PC-3 (cell line): ENCODE data around the gene CREBRF. TPM values are rescaled to one million over a fixed set of nuclear protein-coding genes. Genes with fewer than 3 reads are reported as not detected.
"Not testable (repeated sequence)": the region's sequence is repeated elsewhere in the genome, so short reads cannot be mapped to it uniquely, and the experiment has no call there.

Experiments used
- ATAC-seq: fragments of 200-7000 bp; cut with Tn5 transposase; 2 replicates; pipeline ENCODE4 v1.9.1; 2020; ENCODE audit warnings: mild to moderate bottlenecking, moderate library complexity
- BruUV-seq: library from RNA; stranded (reverse); fragments of 400-500 nt; replicated peaks from 2 replicates; lab custom pipeline; 2021; lab: Mats Ljungman, UMichigan
- CTCF ChIA-PET: fragments of 300-600 bp; sonication (Branson Sonifier 250); formaldehyde crosslinking; loops from one replicate; lab custom pipeline; 2022; ENCODE audit warnings: antibody characterized with exemption; lab: Charles Lee
- POLR2A ChIA-PET: fragments of 300-600 bp; sonication (Branson Sonifier 250); formaldehyde crosslinking; loops from one replicate; lab custom pipeline; 2022; ENCODE audit warnings: antibody characterized with exemption; ENCODE audit not compliant: unreplicated experiment; lab: Charles Lee
- DNase-seq: peaks from one replicate; pipeline ENCODE4 v3.0.0-alpha.2; 2015
- H2AFZ ChIP-seq: fragments of 300-600 bp; sonication (generic); 2 replicates; pipeline ENCODE4 v1.6.0; 2016; ENCODE audit warnings: antibody characterized with exemption, low read length
- H3F3A ChIP-seq: fragments of 300-600 bp; sonication (generic); one replicate; pipeline ENCODE4 v1.6.0; 2017; ENCODE audit warnings: antibody characterized with exemption, low read length, control low read depth, mild to moderate bottlenecking; ENCODE audit not compliant: unreplicated experiment
- H3K27ac ChIP-seq: fragments of 300-600 bp; sonication (generic); 2 replicates; pipeline ENCODE4 v1.5.1; 2016; ENCODE audit warnings: mild to moderate bottlenecking, low read length
- H3K27me3 ChIP-seq: fragments of 300-600 bp; sonication (generic); 2 replicates; pipeline ENCODE4 v1.6.1; 2016; ENCODE audit warnings: low read length, mixed read lengths
- H3K36me3 ChIP-seq: fragments of 300-600 bp; sonication (generic); 2 replicates; pipeline ENCODE4 v1.6.1; 2016; ENCODE audit warnings: low read depth, mixed run types, low read length, mixed read lengths
- H3K4me1 ChIP-seq: fragments of 300-600 bp; sonication (generic); 2 replicates; pipeline ENCODE4 v1.5.1; 2016; ENCODE audit warnings: low read length; ENCODE audit not compliant: insufficient read depth
- H3K4me2 ChIP-seq: fragments of 300-600 bp; sonication (generic); 2 replicates; pipeline ENCODE4 v1.6.0; 2016; ENCODE audit warnings: low read length
- H3K4me3 ChIP-seq: fragments of 300-600 bp; sonication (generic); 2 replicates; pipeline ENCODE4 v1.5.1; 2016; ENCODE audit warnings: mild to moderate bottlenecking, low read length, mixed read lengths
- H3K79me2 ChIP-seq: fragments of 300-600 bp; sonication (generic); 2 replicates; pipeline ENCODE4 v1.6.1; 2017; ENCODE audit warnings: low read length, mixed read lengths
- H3K9ac ChIP-seq: fragments of 300-600 bp; sonication (generic); 2 replicates; pipeline ENCODE4 v1.6.0; 2016; ENCODE audit warnings: mild to moderate bottlenecking, low read length
- H3K9me2 ChIP-seq: fragments of 300-600 bp; sonication (generic); replicated peaks from 2 replicates; pipeline ENCODE4 v1.6.1; 2016; ENCODE audit warnings: mixed run types, low read length, mixed read lengths
- H3K9me3 ChIP-seq: fragments of 300-600 bp; sonication (generic); 2 replicates; pipeline ENCODE4 v1.6.1; 2016; ENCODE audit warnings: low read length, mixed read lengths
- H4K20me1 ChIP-seq: fragments of 300-600 bp; sonication (generic); 2 replicates; pipeline ENCODE4 v1.6.1; 2016; ENCODE audit warnings: low read length, mixed read lengths
- CTCF ChIP-seq: fragments of 300-600 bp; sonication (generic); conservative IDR thresholded peaks from 2 replicates; pipeline ENCODE4 v1.5.1; 2017; ENCODE audit warnings: antibody characterized with exemption, low read depth, mild to moderate bottlenecking, low read length
- EZH2 ChIP-seq: fragments of 300-600 bp; sonication (generic); IDR thresholded peaks from one replicate; pipeline ENCODE4 v1.6.1; 2017; ENCODE audit warnings: antibody characterized with exemption, mild to moderate bottlenecking, low read length; ENCODE audit not compliant: unreplicated experiment
- EZH2phosphoT487 ChIP-seq: fragments of 300-600 bp; sonication (generic); IDR thresholded peaks from 2 replicates; pipeline ENCODE4 v1.6.1; 2018; ENCODE audit warnings: mild to moderate bottlenecking, antibody characterized with exemption, low read length, borderline replicate concordance
- intact Hi-C: fragments of 100-400 bp; cut with micrococcal nuclease; formaldehyde crosslinking; loops from 2 replicates; pipeline ENCODE4 v1.9.0; 2023
- total RNA-seq: library from RNA; depleted of rRNA; stranded (reverse); fragments of >200 nt; gene quantifications from 2 replicates; pipeline ENCODE4 v1.2.3, GENCODE V29; 2014

Gene CREBRF
- total RNA-seq, 1 experiment from 2014 or later, result 4.9 TPM

GRCh38 chr5:173075137-173075843, 19.1 kb downstream of the CREBRF start:
- Histone ChIP-seq H3F3A (no peaks in the 10 kb centered on the region), H3K79me2 (no peaks in the 10 kb centered on the region), H3K4me1 (peaks cover 12% of the 10 kb centered on the region), H3K9ac (no peak overlapping the region), H3K4me3 (no peak overlapping the region), H3K36me3 (no peaks in the 10 kb centered on the region), H3K27ac (no peak overlapping the region), H3K9me2 (no peaks in the 10 kb centered on the region), H3K9me3 (no peaks in the 10 kb centered on the region), H2AFZ (no peak overlapping the region), H3K4me2 (peak overlapping the region; percentile 49), H3K27me3 (no peaks in the 10 kb centered on the region), H4K20me1 (no peaks in the 10 kb centered on the region; the same call in 1 of the 2 replicates)
- DNase-seq (peak; percentile 47), ATAC-seq (peak; percentile 77)
- TF ChIP-seq CTCF (no peak), EZH2 (no peak), EZH2phosphoT487 (no peak)
- POLR2A ChIA-PET, result no interaction called here
- no TSS peak for BruUV-seq
- intact Hi-C loops, result no loop called here
- CTCF ChIA-PET, result no interaction called here

- no peaks in the 10 kb centered on the region for H3K9me3 ChIP-seq
- H4K20me1 ChIP-seq, result no peaks in the 10 kb centered on the region; the same call in 1 of the 2 replicates
- no peak overlapping the region for H3K9ac ChIP-seq
- no peaks in the 10 kb centered on the region for H3F3A ChIP-seq
- DNase-seq (no peak), ATAC-seq (no peak)
- ChIA-PET POLR2A (no interaction called here), CTCF (no interaction called here)
- BruUV-seq, result no TSS peak
- intact Hi-C loops, result no loop called here
- no peak overlapping the region for H3K4me3 ChIP-seq
- no peak overlapping the region for H3K27ac ChIP-seq
- H3K4me2 ChIP-seq, result no peak overlapping the region
- H2AFZ ChIP-seq, result no peak overlapping the region
- no peaks in the 10 kb centered on the region for H3K36me3 ChIP-seq
- no peaks in the 10 kb centered on the region for H3K9me2 ChIP-seq
- H3K27me3 ChIP-seq, result no peaks in the 10 kb centered on the region
- H3K4me1 ChIP-seq, result peaks cover 12% of the 10 kb centered on the region
- no peaks in the 10 kb centered on the region for H3K79me2 ChIP-seq
- TF ChIP-seq CTCF (no peak), EZH2phosphoT487 (no peak), EZH2 (no peak)
Measured at GRCh38 chr5:173075970-173076369, 19.8 kb downstream of the CREBRF start.

- POLR2A ChIA-PET, intact Hi-C loops, H3K9me2 ChIP-seq, ATAC-seq, H4K20me1 ChIP-seq, BruUV-seq, H3K27ac ChIP-seq, CTCF ChIA-PET, H3K79me2 ChIP-seq, H2AFZ ChIP-seq, H3K27me3 ChIP-seq, H3F3A ChIP-seq, H3K36me3 ChIP-seq, DNase-seq, H3K4me2 ChIP-seq, H3K9me3 ChIP-seq, H3K9ac ChIP-seq, H3K4me3 ChIP-seq: not testable (repeated sequence)
- H3K4me1 ChIP-seq, result peaks cover 12% of the 10 kb centered on the region
Measured at GRCh38 chr5:173076471-173076870, 20.3 kb downstream of the CREBRF start.
